ENCODE results near the gene GCNT4.

DNA sequence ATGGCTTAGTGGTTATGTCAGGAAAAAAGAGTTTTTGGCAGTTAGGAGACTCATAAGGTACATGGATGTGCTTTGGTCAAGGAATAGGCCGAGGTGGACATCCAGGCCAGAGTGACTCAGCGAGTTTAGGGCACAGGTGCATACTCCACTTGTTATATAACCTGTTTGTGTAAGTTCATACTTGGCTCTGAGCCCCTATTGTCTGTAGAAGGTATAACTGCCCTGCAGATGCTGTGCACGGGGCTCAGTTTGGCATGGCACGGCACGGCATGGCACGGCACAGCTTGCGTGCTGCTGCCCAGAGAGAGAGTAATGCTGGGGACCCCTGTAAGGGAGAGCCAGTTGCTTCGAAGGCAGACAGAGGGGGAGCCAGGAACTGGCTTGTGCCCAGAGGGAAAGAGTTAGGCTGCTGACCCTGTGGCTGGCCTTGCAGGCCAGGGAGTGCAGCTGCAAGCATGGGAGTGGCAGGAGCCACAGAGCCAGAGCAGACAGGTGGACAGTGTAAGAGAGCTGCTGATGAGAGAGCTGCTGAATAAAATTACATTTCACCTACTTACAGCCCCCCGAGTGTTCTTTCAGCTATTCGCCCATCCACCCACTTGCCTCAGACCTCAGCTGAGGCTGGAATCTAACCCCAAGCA lies 32.2 kb downstream of the GCNT4 start:
- TF ChIP-seq, protein P1, sequence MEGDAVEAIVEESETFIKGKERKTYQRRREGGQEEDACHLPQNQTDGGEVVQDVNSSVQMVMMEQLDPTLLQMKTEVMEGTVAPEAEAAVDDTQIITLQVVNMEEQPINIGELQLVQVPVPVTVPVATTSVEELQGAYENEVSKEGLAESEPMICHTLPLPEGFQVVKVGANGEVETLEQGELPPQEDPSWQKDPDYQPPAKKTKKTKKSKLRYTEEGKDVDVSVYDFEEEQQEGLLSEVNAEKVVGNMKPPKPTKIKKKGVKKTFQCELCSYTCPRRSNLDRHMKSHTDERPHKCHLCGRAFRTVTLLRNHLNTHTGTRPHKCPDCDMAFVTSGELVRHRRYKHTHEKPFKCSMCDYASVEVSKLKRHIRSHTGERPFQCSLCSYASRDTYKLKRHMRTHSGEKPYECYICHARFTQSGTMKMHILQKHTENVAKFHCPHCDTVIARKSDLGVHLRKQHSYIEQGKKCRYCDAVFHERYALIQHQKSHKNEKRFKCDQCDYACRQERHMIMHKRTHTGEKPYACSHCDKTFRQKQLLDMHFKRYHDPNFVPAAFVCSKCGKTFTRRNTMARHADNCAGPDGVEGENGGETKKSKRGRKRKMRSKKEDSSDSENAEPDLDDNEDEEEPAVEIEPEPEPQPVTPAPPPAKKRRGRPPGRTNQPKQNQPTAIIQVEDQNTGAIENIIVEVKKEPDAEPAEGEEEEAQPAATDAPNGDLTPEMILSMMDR (IDR thresholded peaks at IDR 0.05; ENCODE audit: low read length): no peak
- TF ChIP-seq EZH2 (optimal IDR thresholded peaks at IDR 0.05; ENCODE audit: low read depth, low read length) (no peak), EZH2phosphoT487 (IDR thresholded peaks at IDR 0.05; ENCODE audit: low read length) (no peak)

All from MM.1S (cell line).